ENCODE results near the gene PBRM1. TPM values are rescaled to one million over a fixed set of nuclear protein-coding genes. Genes with fewer than 3 reads are reported as not detected.

The PBRM1 gene
- total RNA-seq, 1 experiment from 2014 or later: 40.0 TPM

DNA sequence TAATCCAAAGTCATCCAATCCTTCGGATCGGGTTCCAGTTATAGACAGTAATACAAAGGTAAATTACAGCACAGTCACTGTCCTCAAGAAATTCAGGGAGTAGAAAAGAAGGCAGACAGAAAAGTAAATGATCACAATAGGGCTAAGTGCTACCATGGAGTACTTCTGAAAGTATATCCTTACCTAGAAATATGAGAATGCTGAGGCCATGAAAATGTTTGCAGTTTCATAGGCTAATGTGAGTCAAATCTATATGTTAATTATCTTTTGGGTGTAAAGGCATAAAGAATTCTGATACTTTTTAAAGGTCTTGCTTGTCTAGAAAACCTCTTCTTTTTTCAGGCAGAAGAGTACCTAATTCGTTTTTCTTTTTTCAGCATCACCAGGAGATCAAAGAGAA lies 29.8 kb downstream of the PBRM1 start:
- intact Hi-C loops (cut with micrococcal nuclease): no loop called here
- Histone ChIP-seq H3K27me3 (ENCODE audit: insufficient read depth, low read length) (no peaks in the 10 kb centered on the region), H4K20me1 (ENCODE audit: insufficient read depth) (no peaks in the 10 kb centered on the region), H3K9ac (ENCODE audit: low read length) (no peak overlapping the region), H3K4me2 (ENCODE audit: low read length) (no peak overlapping the region), H3K27ac (ENCODE audit: low read depth, low read length) (no peak overlapping the region), H3K9me2 (ENCODE audit: insufficient read depth) (no peaks in the 10 kb centered on the region), H3K36me3 (ENCODE audit: control insufficient read depth in 1 of 2, insufficient read depth in 2 of 2, low read length in 2 of 2) (peaks cover 22 to 25% of the 10 kb centered on the region in 2 experiments), H2AFZ (ENCODE audit: low read depth, low read length, poor library complexity, severe bottlenecking) (no peak overlapping the region), H3K4me3 (replicated peaks in 1 of 2; ENCODE audit: low read depth in 1 of 2, low read length in 2 of 2) (no peak overlapping the region), H3K4me1 (ENCODE audit: control insufficient read depth in 1 of 2, insufficient read depth in 2 of 2, low read length in 2 of 2) (no peaks in the 10 kb centered on the region), H3K79me2 (ENCODE audit: insufficient read depth, low read length) (no peaks in the 10 kb centered on the region), H3K9me3 (ENCODE audit: control insufficient read depth in 1 of 2, insufficient read depth in 1 of 2, low read depth in 1 of 2, low read length in 2 of 2) (no peaks in the 10 kb centered on the region)
- BruUV-seq (replicated peaks): no TSS peak
- no peak for TF ChIP-seq TCF7L2 (IDR thresholded peaks at IDR 0.05; ENCODE audit: borderline replicate concordance, extremely low read depth, insufficient read depth, insufficient read length)
- TF ChIP-seq SIN3A (IDR thresholded peaks at IDR 0.05; ENCODE audit: low read depth): no peak
- TF ChIP-seq JUND (IDR thresholded peaks at IDR 0.05): no peak
- no peak for TF ChIP-seq SP1 (IDR thresholded peaks at IDR 0.05; ENCODE audit: low read depth)
- TF ChIP-seq YY1 (IDR thresholded peaks at IDR 0.05; ENCODE audit: extremely low read depth, insufficient replicate concordance, low read depth, low read length): no peak
- TF ChIP-seq, protein P1, sequence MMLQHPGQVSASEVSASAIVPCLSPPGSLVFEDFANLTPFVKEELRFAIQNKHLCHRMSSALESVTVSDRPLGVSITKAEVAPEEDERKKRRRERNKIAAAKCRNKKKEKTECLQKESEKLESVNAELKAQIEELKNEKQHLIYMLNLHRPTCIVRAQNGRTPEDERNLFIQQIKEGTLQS (IDR thresholded peaks at IDR 0.05): no peak
- no peak for TF ChIP-seq ZFX (IDR thresholded peaks at IDR 0.05)
- TF ChIP-seq EGR1 (IDR thresholded peaks at IDR 0.05; ENCODE audit: low read depth): no peak
- TF ChIP-seq EZH2 (IDR thresholded peaks at IDR 0.05): no peak
- ChIA-PET RAD21 (ENCODE audit: low non-redundant PET in 1 of 2, low total read pairs in 2 of 2, uncharacterized antibody in 2 of 2, unreplicated experiment in 2 of 2) (no interaction called here), CTCF (no interaction called here), POLR2A (no interaction called here)
- DNase-seq (ENCODE audit: low read depth, low spot score) (no peak), ATAC-seq (no peak)

DNA sequence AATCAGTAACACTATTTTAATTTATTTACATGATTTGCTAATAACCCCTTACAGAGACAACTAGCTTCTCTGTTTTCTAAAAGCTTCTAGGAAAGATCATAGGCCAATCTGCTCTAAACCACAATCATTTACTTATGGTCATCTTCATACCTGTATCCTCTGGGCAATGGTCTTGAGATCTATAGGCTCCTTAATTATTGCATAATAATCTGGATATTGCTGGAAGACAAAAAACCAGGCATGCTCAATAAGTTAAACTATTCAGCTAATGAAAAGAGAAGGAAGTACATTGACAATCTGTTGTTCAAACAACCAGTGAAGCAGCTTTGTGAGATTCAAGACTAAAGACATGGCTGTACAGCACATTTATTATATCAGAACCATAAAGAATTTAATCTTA lies 34.1 kb downstream of the PBRM1 start:
- CTCF ChIA-PET: no interaction called here
- TF ChIP-seq SP1 (IDR thresholded peaks at IDR 0.05; ENCODE audit: low read depth): no peak
- TF ChIP-seq ZFX (IDR thresholded peaks at IDR 0.05): no peak
- TF ChIP-seq ZNF274 (IDR thresholded peaks at IDR 0.05; ENCODE audit: low read depth, low read length): no peak

More for the DNA sequence above, 34.1 kb downstream of the PBRM1 start:
- Histone ChIP-seq H3K4me3 (replicated peaks in 1 of 2; ENCODE audit: low read depth in 1 of 2, low read length in 2 of 2) (no peak overlapping the region), H3K79me2 (ENCODE audit: insufficient read depth, low read length) (no peaks in the 10 kb centered on the region), H3K9me3 (ENCODE audit: control insufficient read depth in 1 of 2, insufficient read depth in 1 of 2, low read depth in 1 of 2, low read length in 2 of 2) (no peaks in the 10 kb centered on the region), H3K9me2 (ENCODE audit: insufficient read depth) (no peaks in the 10 kb centered on the region), H3K4me1 (ENCODE audit: control insufficient read depth in 1 of 2, insufficient read depth in 2 of 2, low read length in 2 of 2) (no peaks in the 10 kb centered on the region; a peak in 1 of 4 replicates), H3K9ac (ENCODE audit: low read length) (no peak overlapping the region), H3K27ac (ENCODE audit: low read depth, low read length) (no peak overlapping the region), H4K20me1 (ENCODE audit: insufficient read depth) (no peaks in the 10 kb centered on the region), H2AFZ (ENCODE audit: low read depth, low read length, poor library complexity, severe bottlenecking) (no peak overlapping the region), H3K27me3 (ENCODE audit: insufficient read depth, low read length) (no peaks in the 10 kb centered on the region), H3K4me2 (ENCODE audit: low read length) (no peak overlapping the region), H3K36me3 (ENCODE audit: control insufficient read depth in 1 of 2, insufficient read depth in 2 of 2, low read length in 2 of 2) (peaks cover 16 to 40% of the 10 kb centered on the region in 2 experiments)
- ChIA-PET RAD21 (ENCODE audit: low non-redundant PET in 1 of 2, low total read pairs in 2 of 2, uncharacterized antibody in 2 of 2, unreplicated experiment in 2 of 2) (no interaction called here), POLR2A (no interaction called here)
- ATAC-seq (no peak), DNase-seq (ENCODE audit: low read depth, low spot score) (no peak)
- no TSS peak for BruUV-seq (replicated peaks)
- intact Hi-C loops (cut with micrococcal nuclease): no loop called here

Measured in HCT116 (cell line).